ENCODE results near the gene ISG15.

DNA sequence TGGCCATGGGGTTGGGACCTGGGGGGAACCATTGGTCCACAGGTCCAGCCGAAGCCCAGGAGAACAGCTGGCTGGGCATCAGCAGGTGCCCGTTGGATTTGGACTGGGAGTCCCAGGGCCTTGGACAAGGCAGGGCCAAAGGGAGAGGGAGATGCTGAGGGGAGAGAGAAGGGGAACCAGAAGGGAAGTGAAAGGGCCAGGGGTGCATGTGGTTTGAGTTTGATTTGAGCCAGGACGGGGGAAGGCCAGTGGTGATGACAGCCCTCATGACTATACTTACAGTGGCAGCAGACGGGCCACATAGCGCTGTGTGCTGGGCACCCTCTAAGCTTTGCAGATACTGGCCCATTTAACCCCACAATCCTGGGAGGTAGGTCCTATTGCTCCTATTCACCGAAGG is 25.4 kb downstream of the ISG15 start:
- TF ChIP-seq, protein P1, sequence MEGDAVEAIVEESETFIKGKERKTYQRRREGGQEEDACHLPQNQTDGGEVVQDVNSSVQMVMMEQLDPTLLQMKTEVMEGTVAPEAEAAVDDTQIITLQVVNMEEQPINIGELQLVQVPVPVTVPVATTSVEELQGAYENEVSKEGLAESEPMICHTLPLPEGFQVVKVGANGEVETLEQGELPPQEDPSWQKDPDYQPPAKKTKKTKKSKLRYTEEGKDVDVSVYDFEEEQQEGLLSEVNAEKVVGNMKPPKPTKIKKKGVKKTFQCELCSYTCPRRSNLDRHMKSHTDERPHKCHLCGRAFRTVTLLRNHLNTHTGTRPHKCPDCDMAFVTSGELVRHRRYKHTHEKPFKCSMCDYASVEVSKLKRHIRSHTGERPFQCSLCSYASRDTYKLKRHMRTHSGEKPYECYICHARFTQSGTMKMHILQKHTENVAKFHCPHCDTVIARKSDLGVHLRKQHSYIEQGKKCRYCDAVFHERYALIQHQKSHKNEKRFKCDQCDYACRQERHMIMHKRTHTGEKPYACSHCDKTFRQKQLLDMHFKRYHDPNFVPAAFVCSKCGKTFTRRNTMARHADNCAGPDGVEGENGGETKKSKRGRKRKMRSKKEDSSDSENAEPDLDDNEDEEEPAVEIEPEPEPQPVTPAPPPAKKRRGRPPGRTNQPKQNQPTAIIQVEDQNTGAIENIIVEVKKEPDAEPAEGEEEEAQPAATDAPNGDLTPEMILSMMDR (IDR thresholded peaks at IDR 0.05 in 2 of 3, conservative IDR thresholded peaks at IDR 0.05 in 1 of 3; ENCODE audit: borderline replicate concordance in 1 of 3, insufficient read depth in 1 of 3, low read depth in 2 of 3, low read length in 2 of 3), result no peak
- TF ChIP-seq JUND (IDR thresholded peaks at IDR 0.05) (no peak), POLR2AphosphoS5 (IDR thresholded peaks at IDR 0.05; ENCODE audit: low read depth, low read length) (no peak), EGR1 (IDR thresholded peaks at IDR 0.05; ENCODE audit: low read depth) (no peak), YY1 (IDR thresholded peaks at IDR 0.05; ENCODE audit: extremely low read depth, insufficient replicate concordance, low read depth, low read length) (no peak), SP1 (IDR thresholded peaks at IDR 0.05; ENCODE audit: low read depth) (no peak), EZH2phosphoT487 (IDR thresholded peaks at IDR 0.05; ENCODE audit: borderline replicate concordance) (no peak), EZH2 (IDR thresholded peaks at IDR 0.05) (no peak), SRF (IDR thresholded peaks at IDR 0.05; ENCODE audit: low read depth) (no peak), POLR2A (IDR thresholded peaks at IDR 0.05; ENCODE audit: borderline replicate concordance, extremely low read depth, insufficient read depth, insufficient read length) (no peak), ELF1 (IDR thresholded peaks at IDR 0.05; ENCODE audit: borderline replicate concordance, low read depth) (no peak), CBX3 (IDR thresholded peaks at IDR 0.05; ENCODE audit: low read depth) (no peak)
- TF ChIP-seq, protein P2, sequence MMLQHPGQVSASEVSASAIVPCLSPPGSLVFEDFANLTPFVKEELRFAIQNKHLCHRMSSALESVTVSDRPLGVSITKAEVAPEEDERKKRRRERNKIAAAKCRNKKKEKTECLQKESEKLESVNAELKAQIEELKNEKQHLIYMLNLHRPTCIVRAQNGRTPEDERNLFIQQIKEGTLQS (IDR thresholded peaks at IDR 0.05), result no peak
- TF ChIP-seq, protein P3, sequence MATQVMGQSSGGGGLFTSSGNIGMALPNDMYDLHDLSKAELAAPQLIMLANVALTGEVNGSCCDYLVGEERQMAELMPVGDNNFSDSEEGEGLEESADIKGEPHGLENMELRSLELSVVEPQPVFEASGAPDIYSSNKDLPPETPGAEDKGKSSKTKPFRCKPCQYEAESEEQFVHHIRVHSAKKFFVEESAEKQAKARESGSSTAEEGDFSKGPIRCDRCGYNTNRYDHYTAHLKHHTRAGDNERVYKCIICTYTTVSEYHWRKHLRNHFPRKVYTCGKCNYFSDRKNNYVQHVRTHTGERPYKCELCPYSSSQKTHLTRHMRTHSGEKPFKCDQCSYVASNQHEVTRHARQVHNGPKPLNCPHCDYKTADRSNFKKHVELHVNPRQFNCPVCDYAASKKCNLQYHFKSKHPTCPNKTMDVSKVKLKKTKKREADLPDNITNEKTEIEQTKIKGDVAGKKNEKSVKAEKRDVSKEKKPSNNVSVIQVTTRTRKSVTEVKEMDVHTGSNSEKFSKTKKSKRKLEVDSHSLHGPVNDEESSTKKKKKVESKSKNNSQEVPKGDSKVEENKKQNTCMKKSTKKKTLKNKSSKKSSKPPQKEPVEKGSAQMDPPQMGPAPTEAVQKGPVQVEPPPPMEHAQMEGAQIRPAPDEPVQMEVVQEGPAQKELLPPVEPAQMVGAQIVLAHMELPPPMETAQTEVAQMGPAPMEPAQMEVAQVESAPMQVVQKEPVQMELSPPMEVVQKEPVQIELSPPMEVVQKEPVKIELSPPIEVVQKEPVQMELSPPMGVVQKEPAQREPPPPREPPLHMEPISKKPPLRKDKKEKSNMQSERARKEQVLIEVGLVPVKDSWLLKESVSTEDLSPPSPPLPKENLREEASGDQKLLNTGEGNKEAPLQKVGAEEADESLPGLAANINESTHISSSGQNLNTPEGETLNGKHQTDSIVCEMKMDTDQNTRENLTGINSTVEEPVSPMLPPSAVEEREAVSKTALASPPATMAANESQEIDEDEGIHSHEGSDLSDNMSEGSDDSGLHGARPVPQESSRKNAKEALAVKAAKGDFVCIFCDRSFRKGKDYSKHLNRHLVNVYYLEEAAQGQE (IDR thresholded peaks at IDR 0.05; ENCODE audit: low read depth), result no peak
